B cell (primary cell): ENCODE results near the gene ST6GAL2. TPM values are rescaled to one million over a fixed set of nuclear protein-coding genes. Genes with fewer than 3 reads are reported as not detected.

Experiments
- ATAC-seq: fragments of 200-7000 bp; cut with Tn5 transposase; one replicate; pipeline ENCODE4 v1.10.0; 2021; ENCODE audit warnings: low read depth, mild to moderate bottlenecking, moderate number of reproducible peaks, moderate library complexity
- CTCF ChIA-PET: fragments of 350-600 bp; sonication (Branson Sonifier 250); formaldehyde crosslinking; loops from one replicate; lab custom pipeline; 2021; ENCODE audit warnings: antibody characterized with exemption, inconsistent platforms; lab: Charles Lee
- POLR2A ChIA-PET: fragments of 350-600 bp; sonication (Branson Sonifier 250); formaldehyde crosslinking; loops from one replicate; lab custom pipeline; 2021; ENCODE audit warnings: antibody characterized with exemption; lab: Charles Lee
- DNase-seq: peaks from one replicate; pipeline ENCODE4 v3.0.0; 2013
- H2AFZ ChIP-seq: 2 replicates; pipeline ENCODE4 v1.6.1; 2012; ENCODE audit warnings: mild to moderate bottlenecking, low read depth, low read length; ENCODE audit not compliant: insufficient read depth, poor library complexity, severe bottlenecking
- H3K27ac ChIP-seq, 2 donors: 1 replicate in 1 of 2; 2 replicates in 1 of 2; pipeline ENCODE4 v1.5.1; 2012 to 2013; ENCODE audit warnings: low read length in 2 of 2, mild to moderate bottlenecking in 2 of 2, moderate library complexity in 1 of 2
- H3K27me3 ChIP-seq, 4 experiments: fragments of 200-600 bp in 1 of 4; sonication (generic) in 1 of 4; replicated peaks in 1 of 4; 1 replicate in 2 of 4; 2 replicates in 2 of 4; pipeline versions ENCODE4 v1.6.1 to v1.7.0; 2013 to 2016; ENCODE audit warnings: low read length in 3 of 4, mild to moderate bottlenecking in 2 of 4, mixed read lengths in 1 of 4, moderate library complexity in 1 of 4; ENCODE audit not compliant: insufficient read depth in 4 of 4, control insufficient read depth in 3 of 4; ENCODE audit errors: control extremely low read depth in 1 of 4
- H3K36me3 ChIP-seq, 2 experiments: replicated peaks in 1 of 2; 1 replicate in 1 of 2; 2 replicates in 1 of 2; pipeline versions ENCODE4 v1.6.1 to v1.7.1; 2013; ENCODE audit warnings: low read length in 1 of 2; ENCODE audit not compliant: insufficient read depth in 2 of 2, control insufficient read depth in 1 of 2; ENCODE audit errors: control extremely low read depth in 1 of 2, extremely low read depth in 1 of 2
- H3K4me1 ChIP-seq, 2 donors: fragments of 200-600 bp in 1 of 2; sonication (generic) in 1 of 2; 1 replicate in 1 of 2; 2 replicates in 1 of 2; pipeline versions ENCODE4 v1.5.1 to v1.6.1; 2013 to 2017; ENCODE audit warnings: low read length in 2 of 2; ENCODE audit not compliant: control insufficient read depth in 2 of 2, insufficient read depth in 2 of 2
- H3K4me2 ChIP-seq: replicated peaks from 2 replicates; pipeline ENCODE3; 2012; ENCODE audit warnings: mild to moderate bottlenecking, low read depth, low read length; ENCODE audit not compliant: poor library complexity, severe bottlenecking
- H3K4me3 ChIP-seq, 5 experiments: fragments of 200-600 bp in 1 of 5; sonication (generic) in 1 of 5; 1 replicate in 3 of 5; 2 replicates in 2 of 5; pipeline versions ENCODE4 v1.5.1 to v1.7.0; 2011 to 2016; ENCODE audit warnings: low read length in 4 of 5, mild to moderate bottlenecking in 4 of 5, low read depth in 2 of 5, control low read depth in 1 of 5, moderate library complexity in 1 of 5; ENCODE audit not compliant: insufficient read depth in 1 of 5; ENCODE audit errors: control extremely low read depth in 1 of 5, extremely low read depth in 1 of 5
- H3K79me2 ChIP-seq: fragments of 200-600 bp; sonication (generic); one replicate; pipeline ENCODE4 v1.6.0; 2016; ENCODE audit warnings: low read length; ENCODE audit not compliant: control insufficient read depth, insufficient read depth
- H3K9ac ChIP-seq: fragments of 200-600 bp; sonication (generic); 2 replicates; pipeline ENCODE4 v1.6.1; 2017; ENCODE audit warnings: mild to moderate bottlenecking, low read length, moderate library complexity
- H3K9me3 ChIP-seq, 3 donors: one replicate each; pipeline versions ENCODE4 v1.6.1 to v1.7.1; 2013; ENCODE audit warnings: low read length in 2 of 3; ENCODE audit not compliant: control insufficient read depth in 2 of 3, insufficient read depth in 1 of 3; ENCODE audit errors: control extremely low read depth in 1 of 3
- H4K20me1 ChIP-seq: 2 replicates; pipeline ENCODE4 v1.6.0; 2012; ENCODE audit warnings: mild to moderate bottlenecking, low read length; ENCODE audit not compliant: insufficient read depth, control insufficient read depth, poor library complexity, severe bottlenecking
- H3K27ac Mint-ChIP-seq: one replicate; pipeline ENCODE4 v1.8.0; 2021; ENCODE audit warnings: mixed read lengths
- H3K27me3 Mint-ChIP-seq: one replicate; pipeline ENCODE4 v1.8.0; 2021; ENCODE audit warnings: mixed read lengths
- H3K4me1 Mint-ChIP-seq: one replicate; pipeline ENCODE4 v1.8.0; 2021; ENCODE audit warnings: mixed read lengths
- H3K4me3 Mint-ChIP-seq: one replicate; pipeline ENCODE4 v1.8.0; 2021; ENCODE audit warnings: mixed read lengths
- H3K9me3 Mint-ChIP-seq: one replicate; pipeline ENCODE4 v1.8.0; 2022; ENCODE audit warnings: mixed read lengths; ENCODE audit not compliant: insufficient read depth
- EZH2 ChIP-seq: IDR thresholded peaks from 2 replicates; pipeline ENCODE4 v1.6.1; 2012; ENCODE audit warnings: borderline replicate concordance, low read depth, mild to moderate bottlenecking, moderate library complexity, low read length; ENCODE audit not compliant: insufficient read depth, poor library complexity, severe bottlenecking
- WGBS: methylation state at CpG from one replicate; pipeline ENCODE4 v1.1.5; 2013; ENCODE audit warnings: missing lambda C conversion rate; ENCODE audit not compliant: insufficient coverage; 5-methylcytosine and 5-hydroxymethylcytosine counted together
- intact Hi-C: fragments of 100-400 bp; cut with micrococcal nuclease; formaldehyde crosslinking; loops from one replicate; pipeline ENCODE4 v1.10.0; 2022
- polyA plus RNA-seq: library from polyadenylated mRNA; depleted of rRNA; stranded (reverse); fragments of >200 nt; gene quantifications from 2 replicates; pipeline ENCODE4 v1.2.3, GENCODE V29; 2012
- total RNA-seq, 2 donors: library from RNA; stranded (reverse); fragments of 120-200 nt in 1 of 2; gene quantifications; 1 replicate in 1 of 2; 2 replicates in 1 of 2; pipeline versions ENCODE4 v1.2.3 to v1.2.4, GENCODE V29; 2013 to 2022
- TF ChIP-seq, protein P1 (sequence below): fragments of 200-600 bp; IDR thresholded peaks from one replicate; pipeline ENCODE4 v1.8.0; 2022; ENCODE audit warnings: antibody characterized with exemption, mild to moderate bottlenecking

Gene ST6GAL2
- total and polyA plus RNA-seq, 2 donors (not counting 1 experiment from before 2014, with no cell fraction given), result not detected

DNA sequence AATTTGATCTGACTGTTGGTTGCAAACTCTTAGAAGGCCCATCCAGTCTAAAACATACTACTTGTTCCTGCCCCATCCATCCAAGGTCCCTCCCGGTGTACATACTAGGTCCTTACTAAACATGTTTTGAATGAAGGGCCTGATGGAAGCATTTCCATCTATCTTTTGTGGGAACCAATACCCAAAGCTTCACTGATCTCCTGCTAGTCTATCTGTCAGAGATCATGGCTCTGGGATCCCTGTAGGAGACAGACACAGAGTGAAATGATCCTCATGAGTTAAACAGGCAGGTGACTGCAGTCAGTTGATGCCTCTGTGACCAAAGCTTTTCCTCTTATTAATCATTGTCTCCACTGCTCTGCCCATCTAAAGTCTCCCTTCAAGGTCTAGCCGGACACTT lies 115.0 kb downstream of the ST6GAL2 start:
- Mint-ChIP-seq H3K27me3 (no peaks in the 10 kb centered on the region), H3K9me3 (no peaks in the 10 kb centered on the region), H3K4me3 (no peak overlapping the region), H3K27ac (no peak overlapping the region), H3K4me1 (no peaks in the 10 kb centered on the region)
- no peak overlapping the region for H3K4me2 ChIP-seq
- WGBS, result no CpG with 5 or more reads among the region's 2 CpGs
- DNase-seq (no peak), ATAC-seq (no peak)
- no peak overlapping the region for H3K4me3 ChIP-seq
- H3K36me3 ChIP-seq, result no peaks in the 10 kb centered on the region
- ChIA-PET CTCF (no interaction called here), POLR2A (no interaction called here)
- H3K4me1 ChIP-seq, result no peaks in the 10 kb centered on the region
- no peaks in the 10 kb centered on the region for H3K79me2 ChIP-seq
- no peaks in the 10 kb centered on the region for H3K27me3 ChIP-seq
- no peak overlapping the region for H3K27ac ChIP-seq
- H3K9ac ChIP-seq, result no peak overlapping the region
- no peak overlapping the region for H2AFZ ChIP-seq
- intact Hi-C loops, result no loop called here
- peaks cover 0 to 3% (median 0%) of the 10 kb centered on the region in 3 donors for H3K9me3 ChIP-seq
- TF ChIP-seq EZH2, result no peak
- H4K20me1 ChIP-seq, result no peaks in the 10 kb centered on the region

- Histone ChIP-seq H3K4me3 (no peak overlapping the region), H2AFZ (no peak overlapping the region), H3K4me1 (no peaks in the 10 kb centered on the region), H3K79me2 (no peaks in the 10 kb centered on the region), H4K20me1 (no peaks in the 10 kb centered on the region), H3K27ac (no peak overlapping the region), H3K4me2 (no peak overlapping the region), H3K9me3 (no peaks in the 10 kb centered on the region), H3K27me3 (no peaks in the 10 kb centered on the region), H3K9ac (no peak overlapping the region), H3K36me3 (no peaks in the 10 kb centered on the region)
- WGBS, result no CpG with 5 or more reads among the region's 5 CpGs
- peaks cover 2% of the 10 kb centered on the region for H3K9me3 Mint-ChIP-seq
- no peak overlapping the region for H3K4me3 Mint-ChIP-seq
- intact Hi-C loops, result no loop called here
- no peaks in the 10 kb centered on the region for H3K4me1 Mint-ChIP-seq
- TF ChIP-seq, protein P1, sequence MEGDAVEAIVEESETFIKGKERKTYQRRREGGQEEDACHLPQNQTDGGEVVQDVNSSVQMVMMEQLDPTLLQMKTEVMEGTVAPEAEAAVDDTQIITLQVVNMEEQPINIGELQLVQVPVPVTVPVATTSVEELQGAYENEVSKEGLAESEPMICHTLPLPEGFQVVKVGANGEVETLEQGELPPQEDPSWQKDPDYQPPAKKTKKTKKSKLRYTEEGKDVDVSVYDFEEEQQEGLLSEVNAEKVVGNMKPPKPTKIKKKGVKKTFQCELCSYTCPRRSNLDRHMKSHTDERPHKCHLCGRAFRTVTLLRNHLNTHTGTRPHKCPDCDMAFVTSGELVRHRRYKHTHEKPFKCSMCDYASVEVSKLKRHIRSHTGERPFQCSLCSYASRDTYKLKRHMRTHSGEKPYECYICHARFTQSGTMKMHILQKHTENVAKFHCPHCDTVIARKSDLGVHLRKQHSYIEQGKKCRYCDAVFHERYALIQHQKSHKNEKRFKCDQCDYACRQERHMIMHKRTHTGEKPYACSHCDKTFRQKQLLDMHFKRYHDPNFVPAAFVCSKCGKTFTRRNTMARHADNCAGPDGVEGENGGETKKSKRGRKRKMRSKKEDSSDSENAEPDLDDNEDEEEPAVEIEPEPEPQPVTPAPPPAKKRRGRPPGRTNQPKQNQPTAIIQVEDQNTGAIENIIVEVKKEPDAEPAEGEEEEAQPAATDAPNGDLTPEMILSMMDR, result no peak
- no peak for TF ChIP-seq EZH2
- no peaks in the 10 kb centered on the region for H3K27me3 Mint-ChIP-seq
- no peak for ATAC-seq
- no peak overlapping the region for H3K27ac Mint-ChIP-seq
- POLR2A ChIA-PET, result no interaction called here
- DNase-seq, result no peak
- CTCF ChIA-PET, result no interaction called here
Measured at GRCh38 chr2:106764614-106765013, 121.4 kb downstream of the ST6GAL2 start.
